Gastroesophageal sphincter (tissue), 3 donors: Measurements from ENCODE around the gene MYADM.

Source experiments
- POLR2A ChIP-seq, 2 donors: fragments of 450-650 bp; IDR thresholded peaks; one replicate each; pipeline ENCODE4 v1.6.1; 2017; ENCODE audit warnings: antibody characterized with exemption in 2 of 2, mild to moderate bottlenecking in 2 of 2, moderate library complexity in 1 of 2
- POLR2AphosphoS5 ChIP-seq: sonication (generic); formaldehyde crosslinking; IDR thresholded peaks from one replicate; pipeline ENCODE4 v1.6.1; 2017; ENCODE audit warnings: antibody characterized with exemption
- TF ChIP-seq, protein P1 (sequence below), 4 experiments: fragments of 200-600 bp in 2 of 4; fragments of 450-650 bp in 2 of 4; sonication (generic) in 1 of 4; IDR thresholded peaks; one replicate each; pipeline ENCODE4 v1.5.1; 2017 to 2019; ENCODE audit warnings: antibody characterized with exemption in 4 of 4, mild to moderate bottlenecking in 2 of 4, moderate library complexity in 2 of 4

GRCh38 chr19:53847555-53847954 lies 20.1 kb upstream of the MYADM start:
- TF ChIP-seq, protein P1, sequence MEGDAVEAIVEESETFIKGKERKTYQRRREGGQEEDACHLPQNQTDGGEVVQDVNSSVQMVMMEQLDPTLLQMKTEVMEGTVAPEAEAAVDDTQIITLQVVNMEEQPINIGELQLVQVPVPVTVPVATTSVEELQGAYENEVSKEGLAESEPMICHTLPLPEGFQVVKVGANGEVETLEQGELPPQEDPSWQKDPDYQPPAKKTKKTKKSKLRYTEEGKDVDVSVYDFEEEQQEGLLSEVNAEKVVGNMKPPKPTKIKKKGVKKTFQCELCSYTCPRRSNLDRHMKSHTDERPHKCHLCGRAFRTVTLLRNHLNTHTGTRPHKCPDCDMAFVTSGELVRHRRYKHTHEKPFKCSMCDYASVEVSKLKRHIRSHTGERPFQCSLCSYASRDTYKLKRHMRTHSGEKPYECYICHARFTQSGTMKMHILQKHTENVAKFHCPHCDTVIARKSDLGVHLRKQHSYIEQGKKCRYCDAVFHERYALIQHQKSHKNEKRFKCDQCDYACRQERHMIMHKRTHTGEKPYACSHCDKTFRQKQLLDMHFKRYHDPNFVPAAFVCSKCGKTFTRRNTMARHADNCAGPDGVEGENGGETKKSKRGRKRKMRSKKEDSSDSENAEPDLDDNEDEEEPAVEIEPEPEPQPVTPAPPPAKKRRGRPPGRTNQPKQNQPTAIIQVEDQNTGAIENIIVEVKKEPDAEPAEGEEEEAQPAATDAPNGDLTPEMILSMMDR (IDR thresholded peaks at IDR 0.05) = no peak
- no peak for TF ChIP-seq POLR2AphosphoS5
- no peak for TF ChIP-seq POLR2A (IDR thresholded peaks at IDR 0.05)
